HG02678 (cell line): ENCODE measurements around the gene LMOD3.
A peak's percentile ranks its signal among the peaks of the same experiment; 100 is the strongest.

Experiments
- ATAC-seq: cut with Tn5 transposase; IDR thresholded peaks from one replicate; pipeline ENCODE4 v1.9.1; 2021; ENCODE audit warnings: mild to moderate bottlenecking, moderate library complexity; ENCODE audit not compliant: unreplicated experiment

LMOD3 gene

DNA sequence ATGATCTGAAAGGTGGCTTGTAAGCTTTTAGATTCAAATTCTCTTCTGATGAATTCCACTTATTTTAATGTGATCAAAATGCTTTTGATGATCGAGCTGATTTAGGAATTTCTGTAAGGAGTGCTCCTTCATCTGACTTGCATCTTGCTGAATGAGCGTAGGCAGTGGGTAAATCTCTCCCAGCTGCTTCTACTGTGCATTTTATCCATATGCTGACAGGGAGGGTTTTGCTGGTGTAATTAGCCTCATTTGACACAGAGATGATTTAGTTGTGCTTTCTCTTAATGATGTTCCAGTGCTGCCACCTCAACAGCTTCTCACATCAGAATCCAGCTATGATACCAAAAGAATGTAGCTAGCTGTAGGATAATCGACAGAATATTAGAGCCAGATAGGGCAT, 3.8 kb upstream of the LMOD3 start:
- ATAC-seq = no peak

DNA sequence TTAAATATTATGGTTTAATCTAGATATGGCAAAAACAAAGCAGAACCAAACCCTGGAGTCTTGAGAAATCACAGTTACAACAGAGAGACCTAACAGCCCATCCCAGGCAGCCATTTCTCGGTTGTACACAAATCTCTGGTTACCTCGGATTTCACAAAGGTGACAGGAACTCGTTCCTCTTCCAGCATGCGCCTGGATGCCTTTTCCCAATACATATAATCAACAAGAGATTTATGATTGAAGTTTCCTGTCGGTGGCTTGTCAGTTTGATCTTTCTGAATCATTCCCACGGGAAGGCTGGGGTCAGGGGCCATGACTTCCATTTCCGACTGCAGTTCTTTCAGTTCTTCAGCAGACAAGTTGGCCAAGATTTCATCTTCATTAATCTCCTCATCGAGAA, 445 bp downstream of the LMOD3 start:
- ATAC-seq = no peak

DNA sequence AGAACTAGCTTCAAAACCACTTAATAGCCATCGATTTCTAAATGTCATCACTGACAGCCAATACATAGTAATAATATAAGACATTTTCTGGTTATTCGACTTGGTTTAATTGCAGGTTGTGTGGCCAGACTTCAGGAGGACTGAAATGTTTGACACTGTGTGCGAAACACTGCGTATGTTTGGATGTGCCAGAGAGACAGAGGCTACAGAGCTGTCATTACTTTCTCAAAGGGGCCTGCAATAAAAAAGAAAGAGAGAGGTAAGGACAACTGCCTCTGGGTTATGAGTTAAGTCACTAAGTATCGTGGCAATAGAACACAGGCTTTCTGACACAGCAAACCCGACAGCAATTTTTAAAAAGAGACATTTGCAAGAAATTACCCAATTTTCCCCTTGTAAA, 882 bp downstream of the LMOD3 start:
- ATAC-seq = no peak

- ATAC-seq = peak; percentile 74
Measured at GRCh38 chr3:69120879-69121464, 1.4 kb downstream of the LMOD3 start.

- ATAC-seq = no peak
Measured at GRCh38 chr3:69119681-69120080, 2.7 kb downstream of the LMOD3 start.

GRCh38 chr3:69119138-69119537, 3.3 kb downstream of the LMOD3 start:
- no peak for ATAC-seq

DNA sequence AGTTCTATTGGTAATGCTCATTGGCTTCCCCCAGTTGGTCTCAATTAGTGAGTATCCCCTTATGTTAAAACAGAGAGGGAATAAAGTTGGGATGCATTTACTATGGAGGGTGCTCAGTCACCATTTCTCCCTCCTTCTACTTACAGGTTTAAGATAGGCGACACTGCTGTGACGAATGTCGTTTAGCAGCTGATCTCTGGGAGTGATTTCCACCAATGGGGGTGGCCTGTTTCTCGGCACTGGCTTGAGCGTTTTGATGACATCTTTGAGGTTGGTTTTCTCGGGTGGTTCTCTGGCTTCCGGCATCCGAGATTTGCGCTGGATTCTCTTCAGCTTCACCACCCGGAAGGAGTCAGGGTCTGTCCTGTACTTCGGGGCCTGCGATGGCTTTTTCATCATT, 3.8 kb downstream of the LMOD3 start:
- ATAC-seq = no peak

DNA sequence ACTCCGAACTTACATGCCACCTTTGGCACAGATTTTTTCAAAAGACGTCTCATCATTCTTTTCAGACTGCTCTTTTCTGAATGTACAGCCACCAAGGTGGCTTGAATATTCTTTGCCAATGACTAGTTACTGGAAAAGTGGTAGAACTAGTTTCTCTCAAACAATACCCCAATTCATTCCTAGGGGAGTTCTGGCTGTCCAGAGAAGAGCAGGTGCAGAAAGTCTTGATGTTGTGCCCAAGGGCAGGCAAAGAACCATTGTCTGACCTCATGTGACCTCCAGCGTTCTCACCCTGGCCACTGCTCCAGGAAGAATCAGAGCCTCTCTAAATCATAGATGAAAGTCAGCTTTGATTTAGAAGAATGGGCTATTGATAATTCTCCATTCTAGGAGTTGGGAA, 5.5 kb downstream of the LMOD3 start:
- no peak for ATAC-seq

GRCh38 chr3:69116162-69116561, 6.2 kb downstream of the LMOD3 start:
- no peak for ATAC-seq

DNA sequence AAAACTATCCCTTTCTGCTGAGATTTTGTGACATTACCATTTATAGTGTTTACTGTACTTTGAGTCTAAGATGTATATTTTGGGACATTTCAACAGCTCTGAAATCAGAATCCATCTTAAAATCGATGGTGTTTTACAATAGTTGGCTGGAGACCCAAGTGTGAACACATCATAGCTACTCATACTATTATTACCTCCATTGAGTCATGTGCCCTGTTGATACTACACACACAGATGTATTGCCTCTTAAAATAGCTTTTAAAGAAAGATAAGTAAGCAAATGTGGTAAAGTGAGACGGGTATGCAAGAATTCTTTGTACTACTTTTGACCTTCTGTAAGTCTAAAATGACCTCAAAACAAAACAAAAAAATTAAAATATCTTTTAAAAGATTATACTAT, 6.7 kb downstream of the LMOD3 start:
- ATAC-seq = no peak

- no peak for ATAC-seq
Measured at GRCh38 chr3:69113536-69113935, 8.9 kb downstream of the LMOD3 start.

DNA sequence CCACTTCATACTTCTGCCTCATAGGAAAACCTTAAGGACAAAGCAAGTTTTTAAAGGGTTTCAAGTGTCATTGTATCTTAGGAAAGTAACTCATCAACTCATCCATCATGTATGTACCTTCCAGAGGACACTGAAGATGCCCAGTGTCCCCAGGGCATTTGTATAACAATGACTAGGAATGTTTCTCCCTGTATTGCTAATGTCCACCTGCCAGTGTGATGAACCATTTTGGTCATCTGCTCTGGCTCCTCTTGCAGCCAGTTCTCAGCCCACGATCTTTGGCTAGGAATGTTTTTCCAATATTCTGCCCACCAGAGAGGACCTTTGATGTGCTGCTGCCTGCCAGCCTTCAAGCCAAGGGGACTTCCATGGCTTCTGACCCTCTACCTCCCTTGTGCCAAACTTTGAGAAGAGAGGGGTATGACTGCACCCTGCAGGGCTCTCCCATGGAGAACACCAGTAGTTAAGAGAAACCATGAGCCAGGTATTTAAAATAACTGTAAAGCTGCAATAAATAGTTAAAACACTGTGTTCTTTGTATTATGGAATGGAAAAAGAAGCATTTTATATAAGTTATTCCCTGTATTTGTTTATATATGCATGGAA, 11.4 kb downstream of the LMOD3 start:
- ATAC-seq = no peak

- no peak for ATAC-seq
Measured at GRCh38 chr3:69108811-69109210, 13.6 kb downstream of the LMOD3 start.

DNA sequence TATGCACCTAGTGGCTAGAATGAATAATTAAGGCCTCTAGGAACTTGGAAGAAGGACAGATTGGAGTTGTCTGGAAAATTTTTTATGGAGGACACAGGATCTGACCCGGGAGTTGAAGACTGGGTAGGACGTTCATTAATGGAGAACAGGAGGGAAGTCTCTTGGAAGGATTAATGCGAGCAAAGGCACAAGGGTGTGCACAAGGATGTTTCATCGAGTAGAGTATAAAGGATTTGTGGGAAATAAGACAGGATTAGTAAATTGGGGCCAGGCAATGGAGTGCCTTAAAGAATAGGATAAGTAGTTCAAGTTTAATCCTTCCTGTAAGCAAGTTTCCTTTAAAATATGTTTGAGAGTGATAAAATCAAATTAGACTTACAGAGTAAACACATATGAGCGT, 14.6 kb downstream of the LMOD3 start:
- ATAC-seq = no peak

GRCh38 chr3:69105320-69105719, 17.1 kb downstream of the LMOD3 start:
- ATAC-seq = no peak

DNA sequence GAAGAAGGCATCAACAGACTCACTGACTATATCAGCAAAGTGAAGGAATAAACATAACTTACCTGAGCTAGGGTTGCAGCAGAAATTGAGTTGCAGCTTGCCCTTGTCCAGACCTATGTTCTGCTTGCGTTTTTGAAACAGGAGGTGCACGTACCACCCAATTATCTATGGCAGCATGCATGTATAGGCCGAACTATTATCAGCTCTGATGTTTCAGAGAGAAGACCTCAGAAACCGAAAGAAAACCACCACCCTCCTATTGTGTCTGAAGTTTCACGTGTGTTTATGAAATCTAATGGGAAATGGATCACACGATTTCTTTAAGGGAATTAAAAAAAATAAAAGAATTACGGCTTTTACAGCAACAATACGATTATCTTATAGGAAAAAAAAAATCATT, 17.8 kb downstream of the LMOD3 start:
- no peak for ATAC-seq

GRCh38 chr3:69103123-69103522, 19.3 kb downstream of the LMOD3 start:
- ATAC-seq = no peak

DNA sequence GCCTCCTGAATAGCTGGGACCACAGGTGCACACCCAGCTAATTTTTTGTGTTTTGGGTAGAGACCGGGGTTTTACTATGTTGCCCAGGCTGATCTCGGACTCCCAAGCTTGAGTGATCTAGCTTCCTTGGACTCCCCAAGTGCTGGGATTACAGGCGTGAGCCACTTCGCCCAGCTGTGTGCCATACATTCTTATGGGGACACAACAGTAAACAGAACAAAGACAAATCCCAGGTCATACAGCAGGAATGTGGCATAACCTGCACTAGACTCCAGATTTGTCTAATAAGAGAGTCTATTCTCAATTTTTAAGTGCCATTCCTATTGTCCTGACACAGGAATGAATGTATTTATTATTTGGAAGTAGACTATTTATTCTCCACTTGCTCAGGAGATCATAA, 20.0 kb downstream of the LMOD3 start:
- ATAC-seq = no peak

DNA sequence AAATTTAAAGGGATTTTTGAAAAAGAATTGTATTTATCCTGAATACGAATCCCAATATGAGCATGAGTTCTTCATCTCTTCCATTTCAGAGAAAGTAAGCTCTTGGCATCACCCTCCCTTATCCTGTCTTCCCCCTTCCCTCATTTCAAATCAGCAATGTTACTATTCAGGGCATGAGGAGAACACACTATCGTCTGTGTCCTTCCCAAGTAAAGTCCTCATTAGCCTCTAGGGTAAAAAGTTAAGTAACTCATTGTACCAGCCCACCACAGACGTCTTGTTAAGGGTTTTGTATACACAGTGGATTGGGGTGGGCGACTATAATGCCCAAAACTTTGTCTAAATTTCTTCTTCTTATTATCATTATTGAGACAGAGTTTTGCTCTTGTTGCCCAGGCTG, 22.8 kb downstream of the LMOD3 start:
- ATAC-seq = no peak

DNA sequence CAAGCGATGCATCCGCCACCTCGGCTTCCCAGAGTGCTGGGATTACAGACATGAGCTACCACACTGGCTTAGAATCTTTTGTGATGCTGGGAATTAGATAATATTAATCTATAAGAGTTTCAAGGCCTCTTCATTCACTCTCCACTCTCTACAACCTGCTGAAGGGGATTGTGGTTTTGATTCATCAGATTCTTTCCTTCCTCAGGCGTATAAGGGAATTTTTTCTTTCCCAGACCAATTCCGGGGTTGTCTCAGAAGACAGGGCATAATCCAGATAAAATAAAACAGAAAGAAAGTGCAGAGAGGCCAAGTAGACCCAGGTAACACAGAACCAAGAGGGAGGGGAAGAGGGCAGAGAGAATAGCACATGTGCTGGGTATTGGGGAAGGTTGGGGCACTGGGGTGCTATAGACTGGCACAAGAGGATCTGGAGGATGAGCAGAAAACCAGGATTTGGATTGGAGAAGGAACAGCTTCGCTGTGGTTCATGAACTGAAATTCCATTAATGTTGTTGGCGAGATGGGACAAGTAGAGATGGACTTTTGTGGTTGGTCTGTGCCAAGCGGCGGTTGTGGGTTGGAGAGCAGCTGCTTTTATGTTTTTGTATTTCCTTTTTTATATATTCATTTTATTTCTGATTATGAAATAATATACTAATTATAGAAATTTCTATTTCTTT, 24.8 kb downstream of the LMOD3 start:
- ATAC-seq = no peak

DNA sequence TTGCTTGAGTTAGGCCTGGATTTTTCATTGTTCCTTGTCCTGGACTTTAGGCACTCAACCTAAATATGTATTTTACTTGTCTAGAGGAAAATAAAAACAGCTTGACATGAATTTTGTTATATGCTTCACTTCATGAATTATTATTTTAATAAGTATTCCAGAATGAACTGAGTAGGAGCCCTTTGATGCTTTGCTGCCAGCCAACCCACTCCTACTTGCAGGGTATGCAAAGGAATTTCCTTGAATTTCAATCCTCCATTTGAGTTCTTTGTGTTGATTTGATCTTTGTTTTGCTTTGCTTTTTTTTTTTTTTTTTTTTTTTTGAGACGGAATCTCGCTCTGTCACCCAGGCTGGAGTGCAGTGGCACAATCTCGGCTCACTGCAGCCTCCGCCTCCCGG, 26.1 kb downstream of the LMOD3 start:
- no peak for ATAC-seq

DNA sequence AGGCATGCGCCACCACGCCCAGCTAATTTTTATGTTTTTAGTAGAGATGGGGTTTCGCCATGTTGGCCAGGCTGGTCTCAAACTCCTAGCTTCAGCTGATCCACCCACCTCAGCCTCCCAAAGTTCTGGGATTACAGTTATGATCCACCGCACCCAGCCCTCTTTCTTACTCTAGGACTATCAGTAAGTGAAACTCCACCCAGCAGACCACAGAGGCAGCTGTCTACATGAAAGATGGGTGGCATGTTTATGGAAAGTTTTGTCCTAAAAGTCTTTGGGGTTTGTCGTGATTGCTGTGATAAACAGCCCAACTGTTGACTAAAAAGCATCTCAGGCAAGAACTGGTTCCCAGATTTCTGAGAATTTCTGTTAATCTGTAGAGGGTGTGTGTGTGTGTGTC, 26.8 kb downstream of the LMOD3 start:
- peak; percentile 29 for ATAC-seq
